ENCODE measurements around the gene APBB2. TPM values are rescaled to one million over a fixed set of nuclear protein-coding genes. Genes with fewer than 3 reads are reported as not detected.

APBB2 gene
- total RNA-seq, 1 experiment from 2014 or later, result 49.0 TPM

DNA sequence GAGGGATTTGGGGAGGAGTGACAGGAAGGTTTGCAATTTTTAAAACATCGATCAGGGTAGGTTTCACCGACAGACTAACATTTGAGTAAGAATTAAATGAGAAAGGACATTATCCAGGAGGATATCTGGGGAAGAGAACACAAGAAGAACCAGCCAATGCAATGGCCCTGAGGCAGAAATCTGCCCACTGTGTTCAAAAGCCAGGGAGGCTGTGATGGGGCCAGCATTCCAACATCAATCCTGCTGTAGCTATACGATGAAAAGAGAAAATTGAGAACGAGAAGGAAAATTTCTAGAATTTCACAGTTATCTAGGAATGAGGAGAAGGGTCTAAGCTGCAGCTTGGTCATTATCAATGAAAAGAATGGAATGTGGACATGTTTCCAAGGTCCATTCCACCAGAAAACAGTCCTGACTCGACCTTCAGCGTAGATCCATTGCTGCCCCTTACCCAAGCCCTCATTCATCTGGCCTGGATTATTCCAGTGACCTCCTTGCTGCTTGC, 84.4 kb downstream of the APBB2 start (continued):
- TF ChIP-seq, protein P1, sequence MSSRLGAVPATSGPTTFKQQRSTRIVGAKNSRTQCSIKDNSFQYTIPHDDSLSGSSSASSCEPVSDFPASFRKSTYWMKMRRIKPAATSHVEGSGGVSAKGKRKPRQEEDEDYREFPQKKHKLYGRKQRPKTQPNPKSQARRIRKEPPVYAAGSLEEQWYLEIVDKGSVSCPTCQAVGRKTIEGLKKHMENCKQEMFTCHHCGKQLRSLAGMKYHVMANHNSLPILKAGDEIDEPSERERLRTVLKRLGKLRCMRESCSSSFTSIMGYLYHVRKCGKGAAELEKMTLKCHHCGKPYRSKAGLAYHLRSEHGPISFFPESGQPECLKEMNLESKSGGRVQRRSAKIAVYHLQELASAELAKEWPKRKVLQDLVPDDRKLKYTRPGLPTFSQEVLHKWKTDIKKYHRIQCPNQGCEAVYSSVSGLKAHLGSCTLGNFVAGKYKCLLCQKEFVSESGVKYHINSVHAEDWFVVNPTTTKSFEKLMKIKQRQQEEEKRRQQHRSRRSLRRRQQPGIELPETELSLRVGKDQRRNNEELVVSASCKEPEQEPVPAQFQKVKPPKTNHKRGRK (CRISPR knock-in tag; IDR thresholded peaks at IDR 0.05; ENCODE audit: borderline replicate concordance), result no peak
- TF ChIP-seq, protein P2, sequence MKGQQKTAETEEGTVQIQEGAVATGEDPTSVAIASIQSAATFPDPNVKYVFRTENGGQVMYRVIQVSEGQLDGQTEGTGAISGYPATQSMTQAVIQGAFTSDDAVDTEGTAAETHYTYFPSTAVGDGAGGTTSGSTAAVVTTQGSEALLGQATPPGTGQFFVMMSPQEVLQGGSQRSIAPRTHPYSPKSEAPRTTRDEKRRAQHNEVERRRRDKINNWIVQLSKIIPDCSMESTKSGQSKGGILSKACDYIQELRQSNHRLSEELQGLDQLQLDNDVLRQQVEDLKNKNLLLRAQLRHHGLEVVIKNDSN (CRISPR knock-in tag; IDR thresholded peaks at IDR 0.05), result no peak
- TF ChIP-seq, protein P3, sequence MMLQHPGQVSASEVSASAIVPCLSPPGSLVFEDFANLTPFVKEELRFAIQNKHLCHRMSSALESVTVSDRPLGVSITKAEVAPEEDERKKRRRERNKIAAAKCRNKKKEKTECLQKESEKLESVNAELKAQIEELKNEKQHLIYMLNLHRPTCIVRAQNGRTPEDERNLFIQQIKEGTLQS (CRISPR knock-in tag; conservative IDR thresholded peaks at IDR 0.05), result no peak

DNA sequence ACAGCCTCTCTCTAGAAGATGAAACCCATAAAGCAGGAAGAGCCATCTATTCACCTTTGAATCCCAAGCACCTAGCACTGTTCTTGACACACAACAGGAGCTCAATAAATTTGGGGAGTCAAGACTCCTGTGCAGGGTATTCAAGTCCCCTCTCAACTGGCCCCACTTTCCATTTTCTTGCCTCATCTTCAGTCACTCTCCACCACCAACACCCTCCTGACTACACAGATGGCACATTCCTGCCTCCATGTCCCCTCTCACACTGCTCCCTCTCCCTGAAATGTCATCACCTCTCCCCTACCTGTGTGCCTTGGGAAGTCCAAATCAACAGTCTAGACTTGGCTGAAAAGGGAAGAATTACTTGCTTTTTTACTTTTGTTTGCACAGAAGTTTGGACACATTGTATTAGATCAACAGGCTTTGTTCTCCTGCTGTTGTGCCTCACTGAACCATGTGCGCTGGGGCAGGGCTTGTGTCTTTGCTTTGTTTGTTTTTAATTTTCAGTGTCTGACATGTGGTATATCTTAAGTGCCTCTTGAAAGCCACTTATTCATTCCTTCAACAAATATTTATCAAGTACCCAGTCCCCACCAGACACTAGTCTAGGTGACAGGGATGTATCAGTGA, 85.1 kb downstream of the APBB2 start:
- Mint-ChIP-seq H3K4me1 (peaks cover 52% of the 10 kb centered on the region), H3K27me3 (ENCODE audit: low read depth) (no peaks in the 10 kb centered on the region)
- POLR2A ChIA-PET, result no interaction called here

DNA sequence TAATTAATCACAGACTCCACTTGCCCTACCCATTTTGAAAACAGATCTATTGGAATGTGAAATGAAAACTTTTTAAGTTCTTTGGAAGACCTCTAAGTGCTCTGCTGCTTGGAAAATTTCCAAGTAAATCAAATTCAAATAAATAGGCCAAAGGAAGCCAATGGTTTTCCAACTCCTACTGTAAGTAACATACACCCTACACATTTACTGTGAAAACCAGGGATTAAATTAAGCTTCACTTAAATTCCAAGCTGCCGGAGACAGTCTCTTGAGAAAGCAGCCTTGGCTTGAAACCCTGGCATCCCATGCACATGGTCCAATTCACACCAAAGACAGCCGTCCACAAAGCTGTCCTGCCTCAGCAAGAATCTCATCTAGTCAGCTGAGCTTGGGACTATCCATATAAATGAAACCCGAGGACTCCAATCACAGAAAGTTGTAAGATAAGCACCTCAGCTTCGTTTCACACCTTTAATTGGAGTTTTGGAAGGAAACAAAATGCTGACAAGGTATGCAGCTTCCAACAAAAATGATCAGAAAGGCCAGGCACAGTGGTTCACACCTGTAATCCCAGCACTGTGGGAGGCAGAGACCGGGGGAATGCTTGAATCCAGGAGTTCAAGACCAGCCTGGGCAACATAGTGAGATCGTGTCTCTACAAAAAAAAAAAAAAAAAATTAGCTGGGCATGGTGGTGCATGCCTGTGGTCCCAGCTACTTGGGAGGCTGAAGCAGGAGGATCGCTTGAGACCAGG, 88.6 kb downstream of the APBB2 start:
- Mint-ChIP-seq H3K27ac (peak overlapping the region; percentile 91), H3K36me3 (no peaks in the 10 kb centered on the region), H3K4me1 (peaks cover 48% of the 10 kb centered on the region), H3K27me3 (ENCODE audit: low read depth) (no peaks in the 10 kb centered on the region), H3K9me3 (no peaks in the 10 kb centered on the region), H3K4me3 (no peak overlapping the region)
- TF ChIP-seq KAT7 (CRISPR knock-in tag; IDR thresholded peaks at IDR 0.05; ENCODE audit: borderline replicate concordance) (no peak), ZNF121 (CRISPR knock-in tag; IDR thresholded peaks at IDR 0.05) (0 out of 2 replicates have a peak, but pooled peaks have one; percentile 34)
- TF ChIP-seq, protein P4, sequence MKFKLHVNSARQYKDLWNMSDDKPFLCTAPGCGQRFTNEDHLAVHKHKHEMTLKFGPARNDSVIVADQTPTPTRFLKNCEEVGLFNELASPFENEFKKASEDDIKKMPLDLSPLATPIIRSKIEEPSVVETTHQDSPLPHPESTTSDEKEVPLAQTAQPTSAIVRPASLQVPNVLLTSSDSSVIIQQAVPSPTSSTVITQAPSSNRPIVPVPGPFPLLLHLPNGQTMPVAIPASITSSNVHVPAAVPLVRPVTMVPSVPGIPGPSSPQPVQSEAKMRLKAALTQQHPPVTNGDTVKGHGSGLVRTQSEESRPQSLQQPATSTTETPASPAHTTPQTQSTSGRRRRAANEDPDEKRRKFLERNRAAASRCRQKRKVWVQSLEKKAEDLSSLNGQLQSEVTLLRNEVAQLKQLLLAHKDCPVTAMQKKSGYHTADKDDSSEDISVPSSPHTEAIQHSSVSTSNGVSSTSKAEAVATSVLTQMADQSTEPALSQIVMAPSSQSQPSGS (CRISPR knock-in tag; IDR thresholded peaks at IDR 0.05; ENCODE audit: borderline replicate concordance, low read depth), result no peak
- DNase-seq (ENCODE audit: low spot score) (no peak), ATAC-seq (no peak)
- ChIA-PET POLR2A (interaction anchor here (0.6 kb wide), 1 partner anchor 36 kb away, joined by 3 read pairs; no protein-coding TSS in a partner anchor), CTCF (interaction anchor here (1.3 kb wide), 2 partner anchors 87 to 201 kb away, joined by 3 to 8 read pairs; no protein-coding TSS in a partner anchor)

More for the DNA sequence above, 85.1 kb downstream of the APBB2 start:
- DNase-seq (ENCODE audit: low spot score), result no peak
- Mint-ChIP-seq H3K9me3 (no peaks in the 10 kb centered on the region), H3K27ac (peak overlapping the region; percentile 3), H3K4me3 (no peak overlapping the region), H3K36me3 (no peaks in the 10 kb centered on the region)
- CTCF ChIA-PET, result no interaction called here
- TF ChIP-seq JUN (CRISPR knock-in tag; IDR thresholded peaks at IDR 0.05), result no peak
- TF ChIP-seq TP53 (CRISPR knock-in tag; IDR thresholded peaks at IDR 0.05), result no peak
- TF ChIP-seq CREM (CRISPR knock-in tag; IDR thresholded peaks at IDR 0.05), result no peak
- TF ChIP-seq ZNF423 (CRISPR knock-in tag; IDR thresholded peaks at IDR 0.05), result no peak
- TF ChIP-seq TCF7 (CRISPR knock-in tag; IDR thresholded peaks at IDR 0.05; ENCODE audit: low read depth), result no peak
- no peak for TF ChIP-seq GRHL2 (CRISPR knock-in tag; IDR thresholded peaks at IDR 0.05; ENCODE audit: insufficient replicate concordance, severe bottlenecking)
- no peak for TF ChIP-seq ZNF317 (CRISPR knock-in tag; IDR thresholded peaks at IDR 0.05; ENCODE audit: borderline replicate concordance, low read depth)
- no peak for ATAC-seq
